Liver (tissue), 9 donors: ENCODE measurements around the gene PSMD5. TPM values are rescaled to one million over a fixed set of nuclear protein-coding genes. Genes with fewer than 3 reads are reported as not detected.

Experiments used
- DNase-seq: peaks from one replicate; pipeline ENCODE4 v3.0.0-alpha.2; 2017; ENCODE audit warnings: low spot score
- H3K27ac ChIP-seq, 2 donors: one replicate each; pipeline ENCODE4 v1.7.0; 2013; ENCODE audit warnings: inconsistent platforms in 2 of 2, low read length in 2 of 2, control low read depth in 1 of 2, low read depth in 1 of 2, mild to moderate bottlenecking in 1 of 2
- H3K27me3 ChIP-seq, 4 donors: one replicate each; pipeline versions ENCODE4 v1.6.1 to v1.7.0; 2013; ENCODE audit warnings: low read length in 3 of 4, inconsistent platforms in 1 of 4, mild to moderate bottlenecking in 1 of 4, moderate library complexity in 1 of 4; ENCODE audit not compliant: control insufficient read depth in 4 of 4, insufficient read depth in 4 of 4
- H3K36me3 ChIP-seq, 4 donors: one replicate each; pipeline versions ENCODE4 v1.6.1 to v1.7.0; 2013; ENCODE audit warnings: low read length in 3 of 4, mild to moderate bottlenecking in 3 of 4, low read depth in 1 of 4, moderate library complexity in 1 of 4; ENCODE audit not compliant: control insufficient read depth in 4 of 4, insufficient read depth in 3 of 4
- H3K4me1 ChIP-seq, 4 donors: one replicate each; pipeline versions ENCODE4 v1.6.1 to v1.7.0; 2013; ENCODE audit warnings: low read length in 3 of 4, mild to moderate bottlenecking in 3 of 4, moderate library complexity in 1 of 4; ENCODE audit not compliant: control insufficient read depth in 4 of 4, insufficient read depth in 4 of 4
- H3K4me3 ChIP-seq, 3 donors: one replicate each; pipeline versions ENCODE4 v1.6.1 to v1.7.0; 2013; ENCODE audit warnings: low read length in 3 of 3, control low read depth in 1 of 3, low read depth in 1 of 3, mild to moderate bottlenecking in 1 of 3
- H3K9ac ChIP-seq, 2 donors: one replicate each; pipeline ENCODE4 v1.7.0; 2013; ENCODE audit warnings: low read length in 2 of 2, mild to moderate bottlenecking in 2 of 2, moderate library complexity in 2 of 2, control low read depth in 1 of 2, low read depth in 1 of 2
- H3K9me3 ChIP-seq, 4 donors: one replicate each; pipeline versions ENCODE4 v1.6.1 to v1.7.0; 2013; ENCODE audit warnings: low read length in 3 of 4; ENCODE audit not compliant: control insufficient read depth in 4 of 4
- CTCF ChIP-seq: fragments of 150-350 bp; IDR thresholded peaks from 2 replicates; pipeline ENCODE4 v1.5.1; 2017; ENCODE audit warnings: improper control_type of control experiment, low read depth, low read length; ENCODE audit not compliant: missing input control
- EGR1 ChIP-seq, 2 donors: IDR thresholded peaks; 2 replicates each; pipeline ENCODE4 v1.6.1; 2016 to 2018; ENCODE audit warnings: antibody characterized with exemption in 2 of 2, low read depth in 2 of 2
- FOXA1 ChIP-seq: IDR thresholded peaks from 2 replicates; pipeline ENCODE4 v1.6.1; 2016; ENCODE audit warnings: antibody characterized with exemption
- FOXA2 ChIP-seq: IDR thresholded peaks from 2 replicates; pipeline ENCODE4 v1.6.1; 2016; ENCODE audit warnings: antibody characterized with exemption
- GABPA ChIP-seq, 2 donors: IDR thresholded peaks in 1 of 2; conservative IDR thresholded peaks in 1 of 2; 2 replicates each; pipeline ENCODE4 v1.6.1; 2016; ENCODE audit warnings: antibody characterized with exemption in 2 of 2, mild to moderate bottlenecking in 1 of 2, moderate library complexity in 1 of 2
- HNF4A ChIP-seq, 2 donors: conservative IDR thresholded peaks; 2 replicates each; pipeline ENCODE4 v1.6.1; 2016; ENCODE audit warnings: antibody characterized with exemption in 2 of 2, mild to moderate bottlenecking in 2 of 2
- HNF4G ChIP-seq: IDR thresholded peaks from 2 replicates; pipeline ENCODE4 v1.6.1; 2016; ENCODE audit warnings: antibody characterized with exemption
- JUND ChIP-seq, 2 donors: IDR thresholded peaks; 2 replicates each; pipeline ENCODE4 v1.6.1; 2016; ENCODE audit warnings: antibody characterized with exemption in 2 of 2
- NR2F2 ChIP-seq: IDR thresholded peaks from 2 replicates; pipeline ENCODE4 v1.6.1; 2016; ENCODE audit warnings: antibody characterized with exemption
- RAD21 ChIP-seq, 2 donors: IDR thresholded peaks; 2 replicates each; pipeline ENCODE4 v1.6.1; 2016; ENCODE audit warnings: antibody characterized with exemption in 2 of 2, mild to moderate bottlenecking in 2 of 2
- REST ChIP-seq: IDR thresholded peaks from 2 replicates; pipeline ENCODE4 v1.6.1; 2016; ENCODE audit warnings: antibody characterized with exemption, mild to moderate bottlenecking
- RXRA ChIP-seq, 2 donors: IDR thresholded peaks; 2 replicates each; pipeline ENCODE4 v1.6.1; 2017 to 2018; ENCODE audit warnings: antibody characterized with exemption in 2 of 2, mild to moderate bottlenecking in 1 of 2
- SP1 ChIP-seq: IDR thresholded peaks from 2 replicates; pipeline ENCODE4 v1.6.1; 2018; ENCODE audit warnings: antibody characterized with exemption, mild to moderate bottlenecking
- TAF1 ChIP-seq: conservative IDR thresholded peaks from 2 replicates; pipeline ENCODE4 v1.6.1; 2016; ENCODE audit warnings: antibody characterized with exemption, mild to moderate bottlenecking
- YY1 ChIP-seq: IDR thresholded peaks from 2 replicates; pipeline ENCODE4 v1.6.1; 2016; ENCODE audit warnings: antibody characterized with exemption, mild to moderate bottlenecking
- WGBS: extraction: QIAGEN DNeasy Blood & Tissue Kit; methylation state at CpG from one replicate; pipeline ENCODE4 v1.1.7; 2013; 5-methylcytosine and 5-hydroxymethylcytosine counted together
- polyA plus RNA-seq, 2 donors: library from polyadenylated mRNA; stranded (reverse) in 1 of 2; unstranded in 1 of 2; fragments of 200-250 nt in 1 of 2; fragments of >200 nt in 1 of 2; fragmentation: Nextera tagmentation in 1 of 2; extraction: Ambion mirVana in 1 of 2; gene quantifications; one replicate each; pipeline versions ENCODE4 v1.2.1 to v1.2.3, GENCODE V29; 2013 to 2015
- total RNA-seq, 2 donors: library from RNA; depleted of rRNA; stranded (reverse); fragments of >200 nt; gene quantifications; one replicate each; pipeline ENCODE4 v1.2.3, GENCODE V29; 2014
- TF ChIP-seq, protein P1 (sequence below): IDR thresholded peaks from 2 replicates; pipeline ENCODE4 v1.6.1; 2016; ENCODE audit warnings: antibody characterized with exemption
- TF ChIP-seq, protein P2 (sequence below): IDR thresholded peaks from 2 replicates; pipeline ENCODE4 v1.6.1; 2016; ENCODE audit warnings: antibody characterized with exemption
- TF ChIP-seq, protein P3 (sequence below): IDR thresholded peaks from 2 replicates; pipeline ENCODE4 v1.6.1; 2016; ENCODE audit warnings: antibody characterized with exemption
- donor health status: healthy.
- donor health status: healthy.
- donor health status: healthy.
- donor health status: healthy.
- donor health status: healthy.

The PSMD5 gene
- total and polyA plus RNA-seq, 4 donors = 10.9 to 19.1 (median 16.0) TPM

- no peak for DNase-seq
- no peaks in the 10 kb centered on the region for H3K4me1 ChIP-seq
- no peak overlapping the region for H3K27ac ChIP-seq
- no peaks in the 10 kb centered on the region for H3K36me3 ChIP-seq
- TF ChIP-seq YY1 (no peak), EGR1 (IDR thresholded peaks at IDR 0.05; ENCODE audit: low read depth in 2 of 2) (no peak), JUND (IDR thresholded peaks at IDR 0.05) (no peak), RXRA (IDR thresholded peaks at IDR 0.05) (no peak), CTCF (no peak), SP1 (no peak), HNF4G (no peak), FOXA1 (no peak), FOXA2 (no peak), HNF4A (conservative IDR thresholded peaks at IDR 0.05) (no peak), REST (no peak), GABPA (IDR thresholded peaks at IDR 0.05 in 1 of 2, conservative IDR thresholded peaks at IDR 0.05 in 1 of 2) (no peak), NR2F2 (no peak), TAF1 (no peak), RAD21 (IDR thresholded peaks at IDR 0.05) (no peak)
- TF ChIP-seq, protein P1, sequence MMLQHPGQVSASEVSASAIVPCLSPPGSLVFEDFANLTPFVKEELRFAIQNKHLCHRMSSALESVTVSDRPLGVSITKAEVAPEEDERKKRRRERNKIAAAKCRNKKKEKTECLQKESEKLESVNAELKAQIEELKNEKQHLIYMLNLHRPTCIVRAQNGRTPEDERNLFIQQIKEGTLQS = no peak
- TF ChIP-seq, protein P2, sequence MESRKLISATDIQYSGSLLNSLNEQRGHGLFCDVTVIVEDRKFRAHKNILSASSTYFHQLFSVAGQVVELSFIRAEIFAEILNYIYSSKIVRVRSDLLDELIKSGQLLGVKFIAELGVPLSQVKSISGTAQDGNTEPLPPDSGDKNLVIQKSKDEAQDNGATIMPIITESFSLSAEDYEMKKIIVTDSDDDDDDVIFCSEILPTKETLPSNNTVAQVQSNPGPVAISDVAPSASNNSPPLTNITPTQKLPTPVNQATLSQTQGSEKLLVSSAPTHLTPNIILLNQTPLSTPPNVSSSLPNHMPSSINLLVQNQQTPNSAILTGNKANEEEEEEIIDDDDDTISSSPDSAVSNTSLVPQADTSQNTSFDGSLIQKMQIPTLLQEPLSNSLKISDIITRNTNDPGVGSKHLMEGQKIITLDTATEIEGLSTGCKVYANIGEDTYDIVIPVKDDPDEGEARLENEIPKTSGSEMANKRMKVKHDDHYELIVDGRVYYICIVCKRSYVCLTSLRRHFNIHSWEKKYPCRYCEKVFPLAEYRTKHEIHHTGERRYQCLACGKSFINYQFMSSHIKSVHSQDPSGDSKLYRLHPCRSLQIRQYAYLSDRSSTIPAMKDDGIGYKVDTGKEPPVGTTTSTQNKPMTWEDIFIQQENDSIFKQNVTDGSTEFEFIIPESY = no peak
- TF ChIP-seq, protein P3, sequence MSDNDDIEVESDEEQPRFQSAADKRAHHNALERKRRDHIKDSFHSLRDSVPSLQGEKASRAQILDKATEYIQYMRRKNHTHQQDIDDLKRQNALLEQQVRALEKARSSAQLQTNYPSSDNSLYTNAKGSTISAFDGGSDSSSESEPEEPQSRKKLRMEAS = no peak
- no peaks in the 10 kb centered on the region for H3K27me3 ChIP-seq
- WGBS = 70% methylated on average over 3 of the region's 3 CpGs
- H3K9ac ChIP-seq = no peak overlapping the region
- H3K9me3 ChIP-seq = no peaks in the 10 kb centered on the region
- H3K4me3 ChIP-seq = no peak overlapping the region
Observed at GRCh38 chr9:120885457-120885856, 42.7 kb upstream of the PSMD5 start.

GRCh38 chr9:120883608-120883996 is 40.9 kb upstream of the PSMD5 start:
- Histone ChIP-seq H3K4me3 (no peak overlapping the region), H3K27me3 (no peaks in the 10 kb centered on the region), H3K36me3 (no peaks in the 10 kb centered on the region), H3K9ac (no peak overlapping the region), H3K27ac (no peak overlapping the region), H3K4me1 (no peaks in the 10 kb centered on the region), H3K9me3 (no peaks in the 10 kb centered on the region)
- 85% methylated on average over 3 of the region's 3 CpGs for WGBS
- no peak for DNase-seq
- TF ChIP-seq, protein P3 = no peak
- TF ChIP-seq FOXA2 (no peak), GABPA (IDR thresholded peaks at IDR 0.05 in 1 of 2, conservative IDR thresholded peaks at IDR 0.05 in 1 of 2) (no peak), RAD21 (IDR thresholded peaks at IDR 0.05) (no peak), SP1 (no peak), JUND (IDR thresholded peaks at IDR 0.05) (no peak), RXRA (IDR thresholded peaks at IDR 0.05) (no peak), FOXA1 (no peak), REST (no peak), TAF1 (no peak)
- TF ChIP-seq, protein P2 = no peak
- TF ChIP-seq, protein P1 = no peak
